ENCODE measurements around the gene TOGARAM2. TPM values are rescaled to one million over a fixed set of nuclear protein-coding genes. Genes with fewer than 3 reads are reported as not detected.

The TOGARAM2 gene
- total RNA-seq, 1 experiment from 2014 or later = 0.75 TPM

GRCh38 chr2:28944535-28945248, 36.4 kb upstream of the TOGARAM2 start:
- Histone ChIP-seq H3K27ac (ENCODE audit: low read depth, low read length, poor library complexity, severe bottlenecking) (no peak overlapping the region), H3K4me3 (ENCODE audit: low read depth, low read length, poor library complexity, severe bottlenecking) (no peak overlapping the region), H3K27me3 (replicated peaks; ENCODE audit: insufficient read depth, low read depth, low read length, poor library complexity) (no peaks in the 10 kb centered on the region), H3K36me3 (ENCODE audit: insufficient read depth, low read length, poor library complexity, severe bottlenecking) (peaks cover 94% of the 10 kb centered on the region), H3K9me3 (ENCODE audit: low read depth, low read length, poor library complexity, severe bottlenecking) (peaks cover 11% of the 10 kb centered on the region), H3K4me1 (ENCODE audit: insufficient read depth, low read length, poor library complexity, severe bottlenecking) (no peaks in the 10 kb centered on the region)
- no peak for DNase-seq (ENCODE audit: low spot score)
- POLR2A ChIA-PET (ENCODE audit: low non-redundant PET) = interaction anchor here (0.6 kb wide), 1 partner anchor 129 kb away, joined by 5 read pairs; no protein-coding TSS in a partner anchor
- TF ChIP-seq EZH2 (IDR thresholded peaks at IDR 0.05; ENCODE audit: borderline replicate concordance, low read depth, low read length, poor library complexity, severe bottlenecking) (no peak), CTCF (conservative IDR thresholded peaks at IDR 0.05; ENCODE audit: low read depth, low read length) (no peak)
- intact Hi-C loops (cut with micrococcal nuclease; ENCODE audit: unreplicated experiment) = no loop called here
- CTCF ChIA-PET = no interaction called here
- no TSS peak for BruUV-seq (replicated peaks)

GRCh38 chr2:28948160-28948559, 32.9 kb upstream of the TOGARAM2 start:
- Histone ChIP-seq H3K4me1 (ENCODE audit: insufficient read depth, low read length, poor library complexity, severe bottlenecking) (peaks cover 3% of the 10 kb centered on the region), H3K27me3 (replicated peaks; ENCODE audit: insufficient read depth, low read depth, low read length, poor library complexity) (no peaks in the 10 kb centered on the region), H3K9me3 (ENCODE audit: low read depth, low read length, poor library complexity, severe bottlenecking) (peaks cover 11% of the 10 kb centered on the region), H3K36me3 (ENCODE audit: insufficient read depth, low read length, poor library complexity, severe bottlenecking) (peaks cover 65% of the 10 kb centered on the region), H3K27ac (ENCODE audit: low read depth, low read length, poor library complexity, severe bottlenecking) (no peak overlapping the region), H3K4me3 (ENCODE audit: low read depth, low read length, poor library complexity, severe bottlenecking) (no peak overlapping the region)
- BruUV-seq (replicated peaks) = no TSS peak
- DNase-seq (ENCODE audit: low spot score) = no peak
- POLR2A ChIA-PET (ENCODE audit: low non-redundant PET) = no interaction called here
- intact Hi-C loops (cut with micrococcal nuclease; ENCODE audit: unreplicated experiment) = no loop called here
- CTCF ChIA-PET = no interaction called here
- TF ChIP-seq CTCF (conservative IDR thresholded peaks at IDR 0.05; ENCODE audit: low read depth, low read length) (no peak), EZH2 (IDR thresholded peaks at IDR 0.05; ENCODE audit: borderline replicate concordance, low read depth, low read length, poor library complexity, severe bottlenecking) (no peak)

GRCh38 chr2:28949190-28949589, 31.9 kb upstream of the TOGARAM2 start:
- TF ChIP-seq EZH2 (IDR thresholded peaks at IDR 0.05; ENCODE audit: borderline replicate concordance, low read depth, low read length, poor library complexity, severe bottlenecking) (no peak), CTCF (conservative IDR thresholded peaks at IDR 0.05; ENCODE audit: low read depth, low read length) (no peak)
- H3K27ac ChIP-seq (ENCODE audit: low read depth, low read length, poor library complexity, severe bottlenecking) = no peak overlapping the region
- intact Hi-C loops (cut with micrococcal nuclease; ENCODE audit: unreplicated experiment) = no loop called here
- DNase-seq (ENCODE audit: low spot score) = no peak
- H3K36me3 ChIP-seq (ENCODE audit: insufficient read depth, low read length, poor library complexity, severe bottlenecking) = peaks cover 55% of the 10 kb centered on the region
- no peaks in the 10 kb centered on the region for H3K27me3 ChIP-seq (replicated peaks; ENCODE audit: insufficient read depth, low read depth, low read length, poor library complexity)
- POLR2A ChIA-PET (ENCODE audit: low non-redundant PET) = no interaction called here
- H3K4me3 ChIP-seq (ENCODE audit: low read depth, low read length, poor library complexity, severe bottlenecking) = no peak overlapping the region
- peaks cover 3% of the 10 kb centered on the region for H3K4me1 ChIP-seq (ENCODE audit: insufficient read depth, low read length, poor library complexity, severe bottlenecking)
- peaks cover 11% of the 10 kb centered on the region for H3K9me3 ChIP-seq (ENCODE audit: low read depth, low read length, poor library complexity, severe bottlenecking)
- CTCF ChIA-PET = no interaction called here
- no TSS peak for BruUV-seq (replicated peaks)

Data from A673 (cell line).